H1 (cell line): ENCODE data around the gene BBLN. TPM values are rescaled to one million over a fixed set of nuclear protein-coding genes. Genes with fewer than 3 reads are reported as not detected.

Source experiments
- CTCF ChIA-PET: fragments of 300-600 bp; sonication (Branson Sonifier 250); formaldehyde crosslinking; loops from one replicate; lab custom pipeline; 2021; ENCODE audit not compliant: partially characterized antibody; lab: Charles Lee
- POLR2A ChIA-PET: fragments of 300-600 bp; sonication (Branson Sonifier 250); formaldehyde crosslinking; loops from one replicate; lab custom pipeline; 2021; ENCODE audit warnings: inconsistent platforms; ENCODE audit not compliant: partially characterized antibody; lab: Charles Lee
- DNase-seq, 2 experiments: peaks; one replicate each; pipeline versions ENCODE4 v3.0.0 to v3.0.0-alpha.2; 2010 to 2022; ENCODE audit warnings: low spot score in 2 of 2, low read depth in 1 of 2, mixed read lengths in 1 of 2
- FAIRE-seq: peaks from 2 replicates; lab custom pipeline; 2011; peaks lifted over from hg19 to GRCh38; lab: Jason Lieb, UNC
- H2AFZ ChIP-seq: 2 replicates; pipeline ENCODE4 v1.8.1; 2012; ENCODE audit warnings: low read length, inconsistent platforms
- H2AK5ac ChIP-seq: 2 replicates; pipeline ENCODE4 v1.6.1; 2013; ENCODE audit warnings: low read depth, low read length
- H2BK120ac ChIP-seq: replicated peaks from 2 replicates; pipeline ENCODE3; 2013; ENCODE audit warnings: low read depth, low read length, inconsistent platforms
- H2BK12ac ChIP-seq: 2 replicates; pipeline ENCODE4 v1.6.1; 2013; ENCODE audit warnings: low read depth, low read length
- H2BK15ac ChIP-seq: 2 replicates; pipeline ENCODE4 v1.6.1; 2013; ENCODE audit warnings: low read length
- H2BK20ac ChIP-seq: 2 replicates; pipeline ENCODE4 v1.6.1; 2013; ENCODE audit warnings: low read length
- H2BK5ac ChIP-seq: 2 replicates; pipeline ENCODE4 v1.6.1; 2013; ENCODE audit warnings: low read depth, low read length
- H3K14ac ChIP-seq: 2 replicates; pipeline ENCODE4 v1.6.1; 2013; ENCODE audit warnings: inconsistent platforms; ENCODE audit not compliant: insufficient read length
- H3K18ac ChIP-seq: 2 replicates; pipeline ENCODE4 v1.6.1; 2013; ENCODE audit warnings: low read length; ENCODE audit errors: extremely low read depth
- H3K23ac ChIP-seq: 2 replicates; pipeline ENCODE4 v1.6.1; 2013; ENCODE audit warnings: inconsistent platforms; ENCODE audit not compliant: insufficient read length
- H3K23me2 ChIP-seq: 2 replicates; pipeline ENCODE4 v1.6.1; 2013; ENCODE audit warnings: low read depth, low read length
- H3K27ac ChIP-seq: 2 replicates; pipeline ENCODE4 v1.6.1; 2011; ENCODE audit warnings: low read depth, low read length, inconsistent platforms
- H3K27me3 ChIP-seq, 4 experiments: replicated peaks in 1 of 4; 1 replicate in 1 of 4; 2 replicates in 3 of 4; pipeline versions ENCODE4 v1.6.1 to v1.8.1; 2011 to 2013; ENCODE audit warnings: low read length in 3 of 4, mild to moderate bottlenecking in 3 of 4, inconsistent platforms in 2 of 4, mixed read lengths in 2 of 4, moderate library complexity in 1 of 4; ENCODE audit not compliant: control insufficient read depth in 3 of 4, insufficient read depth in 3 of 4; ENCODE audit errors: extremely low read depth in 1 of 4
- H3K36me3 ChIP-seq, 4 experiments: 2 replicates each; pipeline versions ENCODE4 v1.6.1 to v1.8.1; 2011 to 2013; ENCODE audit warnings: mild to moderate bottlenecking in 4 of 4, low read length in 3 of 4, moderate library complexity in 2 of 4, control low read depth in 1 of 4, inconsistent platforms in 1 of 4; ENCODE audit not compliant: insufficient read depth in 4 of 4, control insufficient read depth in 2 of 4
- H3K4ac ChIP-seq: replicated peaks from 2 replicates; pipeline ENCODE3; 2013; ENCODE audit warnings: low read length, low read depth, mixed read lengths, inconsistent platforms; ENCODE audit not compliant: insufficient read length
- H3K4me1 ChIP-seq, 4 experiments: replicated peaks in 1 of 4; 1 replicate in 1 of 4; 2 replicates in 3 of 4; pipeline versions ENCODE4 v1.6.1 to v1.8.1; 2011 to 2013; ENCODE audit warnings: low read length in 3 of 4, inconsistent platforms in 2 of 4, mixed read lengths in 1 of 4; ENCODE audit not compliant: insufficient read depth in 4 of 4, control insufficient read depth in 3 of 4
- H3K4me2 ChIP-seq, 2 experiments: 2 replicates each; pipeline versions ENCODE4 v1.6.1 to v1.8.1; 2011 to 2013; ENCODE audit warnings: low read depth in 2 of 2, low read length in 2 of 2, control low read depth in 1 of 2, inconsistent platforms in 1 of 2, mild to moderate bottlenecking in 1 of 2; ENCODE audit not compliant: insufficient read depth in 1 of 2
- H3K4me3 ChIP-seq, 4 experiments: fragments of 200-600, 300-600 bp in 1 of 4; sonication (generic), shearing (Covaris generic), sonication (Bioruptor Twin) in 1 of 4; 2 replicates each; pipeline versions ENCODE4 v1.5.1 to v1.8.1; 2011 to 2016; ENCODE audit warnings: low read length in 4 of 4, low read depth in 3 of 4, control low read depth in 2 of 4, inconsistent platforms in 2 of 4, mild to moderate bottlenecking in 2 of 4, mixed read lengths in 1 of 4, moderate library complexity in 1 of 4; ENCODE audit not compliant: insufficient read depth in 2 of 4; ENCODE audit errors: extremely low read depth in 1 of 4
- H3K56ac ChIP-seq: replicated peaks from 2 replicates; pipeline ENCODE3; 2013; ENCODE audit warnings: low read depth, mild to moderate bottlenecking, mixed read lengths, low read length, inconsistent platforms; ENCODE audit not compliant: insufficient read length
- H3K79me1 ChIP-seq: 2 replicates; pipeline ENCODE4 v1.6.1; 2013; ENCODE audit warnings: low read depth, low read length, control low read depth
- H3K79me2 ChIP-seq, 2 experiments: 2 replicates each; pipeline versions ENCODE4 v1.6.1 to v1.8.1; 2012 to 2013; ENCODE audit warnings: low read length in 2 of 2, mild to moderate bottlenecking in 2 of 2, inconsistent platforms in 1 of 2; ENCODE audit not compliant: insufficient read depth in 2 of 2, control insufficient read depth in 1 of 2
- H3K9ac ChIP-seq, 4 experiments: replicated peaks in 1 of 4; 1 replicate in 1 of 4; 2 replicates in 3 of 4; pipeline versions ENCODE4 v1.6.1 to v1.8.1; 2011 to 2013; ENCODE audit warnings: low read depth in 3 of 4, low read length in 3 of 4, control low read depth in 2 of 4, mild to moderate bottlenecking in 2 of 4, moderate library complexity in 2 of 4, inconsistent platforms in 1 of 4; ENCODE audit errors: extremely low read depth in 1 of 4
- H3K9me3 ChIP-seq, 2 experiments: 2 replicates each; pipeline versions ENCODE4 v1.6.1 to v1.8.1; 2012 to 2013; ENCODE audit warnings: mild to moderate bottlenecking in 2 of 2, moderate library complexity in 2 of 2, control low read depth in 1 of 2, inconsistent platforms in 1 of 2, low read depth in 1 of 2, low read length in 1 of 2, mixed read lengths in 1 of 2; ENCODE audit not compliant: insufficient read depth in 2 of 2
- H4K20me1 ChIP-seq, 2 experiments: replicated peaks in 1 of 2; 2 replicates each; pipeline versions ENCODE3 to v1.8.1; 2011 to 2013; ENCODE audit warnings: inconsistent platforms in 2 of 2, low read length in 2 of 2, mild to moderate bottlenecking in 1 of 2; ENCODE audit not compliant: insufficient read depth in 2 of 2, control insufficient read depth in 1 of 2
- H4K5ac ChIP-seq: 2 replicates; pipeline ENCODE4 v1.6.1; 2013; ENCODE audit warnings: low read length, low read depth, mixed read lengths, inconsistent platforms; ENCODE audit not compliant: insufficient read length
- H4K8ac ChIP-seq: 2 replicates; pipeline ENCODE4 v1.8.0; 2013; ENCODE audit warnings: mild to moderate bottlenecking, moderate library complexity, low read length, inconsistent platforms; ENCODE audit not compliant: insufficient read depth; ENCODE audit errors: extremely low read depth
- H4K91ac ChIP-seq: replicated peaks from 2 replicates; pipeline ENCODE3; 2013; ENCODE audit warnings: low read length, mixed read lengths, inconsistent platforms; ENCODE audit not compliant: insufficient read length
- KDM4A ChIP-seq: IDR thresholded peaks from one replicate; pipeline ENCODE4 v1.7.1; 2012; ENCODE audit warnings: low read depth, mild to moderate bottlenecking, moderate library complexity, low read length, inconsistent platforms; ENCODE audit not compliant: severe bottlenecking
- KDM5A ChIP-seq: fragments of 200-600 bp; IDR thresholded peaks from 2 replicates; pipeline ENCODE4 v1.7.1; 2012; ENCODE audit warnings: mild to moderate bottlenecking, low read length, inconsistent platforms, mixed read lengths
- POLR2AphosphoS5 ChIP-seq: IDR thresholded peaks from 2 replicates; pipeline ENCODE4 v1.6.1; 2011; ENCODE audit warnings: low read depth, low read length
- WGBS, 2 experiments: shearing (Covaris generic) in 1 of 2; methylation state at CpG; one replicate each; pipeline versions ENCODE4 v1.1.6 to v1.1.7; 2013 to 2015; ENCODE audit warnings: low lambda C conversion rate in 2 of 2, mixed read lengths in 2 of 2, inconsistent platforms in 1 of 2, low coverage in 1 of 2, missing lambda C conversion rate in 1 of 2; ENCODE audit not compliant: insufficient replicate concordance in 2 of 2, insufficient coverage in 1 of 2, insufficient read length in 1 of 2; ENCODE audit errors: extremely low coverage in 1 of 2, missing lambda C conversion rate in 1 of 2; 5-methylcytosine and 5-hydroxymethylcytosine counted together
- polyA plus RNA-seq, 7 experiments: library from polyadenylated mRNA; depleted of rRNA in 3 of 7; stranded (reverse) in 5 of 7; unstranded in 2 of 7; fragments of >200 nt in 5 of 7; fragments of 200-250 nt in 2 of 7; gene quantifications; 1 replicate in 5 of 7; 2 replicates in 1 of 7; 4 replicates in 1 of 7; pipeline versions ENCODE4 v1.2.1 to v1.2.3, GENCODE V29; 2011 to 2013; ENCODE audit warnings: missing spikeins in 2 of 7, mixed read lengths in 2 of 7
- total RNA-seq: library from RNA; stranded (reverse); fragmentation: NEBNext Ultra II Directional; extraction: Animal tissue kit (Norgen Biotek cat#: 25700); gene quantifications from 2 replicates; pipeline ENCODE4 v1.2.1, GENCODE V29; 2021

Gene BBLN
- total and polyA plus RNA-seq, 2 of the 8 experiments (the other 6 are each of a cell fraction or from before 2014, with no cell fraction given): 63.1 to 164 TPM

GRCh38 chr9:128118971-128119665 lies 40.9 kb upstream of the BBLN start:
- Histone ChIP-seq H3K23me2 (no peaks in the 10 kb centered on the region), H3K79me2 (no peaks in the 10 kb centered on the region), H3K4me3 (no peak overlapping the region), H3K4me2 (no peak overlapping the region), H2AFZ (no peak overlapping the region), H3K36me3 (peaks cover 2 to 26% (median 8%) of the 10 kb centered on the region in 4 experiments; a peak in 5 of 8 replicates), H3K27me3 (no peaks in the 10 kb centered on the region), H2AK5ac (no peak overlapping the region), H3K4me1 (peaks cover 0 to 4% (median under 1%) of the 10 kb centered on the region in 4 experiments; a peak in 3 of 7 replicates), H3K79me1 (no peaks in the 10 kb centered on the region), H3K56ac (no peak overlapping the region), H3K4ac (no peak overlapping the region), H3K23ac (no peak overlapping the region), H3K18ac (no peak overlapping the region), H4K20me1 (peaks cover 3 to 18% of the 10 kb centered on the region in 2 experiments), H2BK12ac (no peak overlapping the region), H3K14ac (no peak overlapping the region), H2BK20ac (no peak overlapping the region), H2BK120ac (no peak overlapping the region), H2BK15ac (no peak overlapping the region), H2BK5ac (no peak overlapping the region), H3K27ac (no peak overlapping the region), H3K9ac (no peak overlapping the region), H4K91ac (no peak overlapping the region), H4K8ac (no peak overlapping the region), H4K5ac (no peak overlapping the region), H3K9me3 (no peaks in the 10 kb centered on the region)
- WGBS, 2 experiments: 93% methylated on average over 13 of the region's 15 CpGs; no CpG with 5 or more reads in 1 of the 2 experiments
- TF ChIP-seq POLR2AphosphoS5: 0 out of 2 replicates have a peak, but pooled peaks have one; percentile 16
- TF ChIP-seq KDM5A: no peak
- TF ChIP-seq KDM4A: no peak
- no peak for FAIRE-seq
- ChIA-PET POLR2A (interaction anchor here (0.6 to 1.7 kb wide), 4 partner anchors 9 to 52 kb away, joined by 4 to 6 read pairs (median 4); no protein-coding TSS in a partner anchor), CTCF (interaction anchor here (0.6 to 2.4 kb wide), 5 partner anchors 10 to 231 kb away, joined by 3 to 11 read pairs (median 3); no protein-coding TSS in a partner anchor)
- no peak for DNase-seq
